GM21723 (cell line): ENCODE data around the gene GRID1.

Experiments
- ATAC-seq: cut with Tn5 transposase; IDR thresholded peaks from one replicate; pipeline ENCODE4 v1.9.1; 2021; ENCODE audit warnings: mild to moderate bottlenecking, moderate library complexity; ENCODE audit not compliant: unreplicated experiment

Gene GRID1

DNA sequence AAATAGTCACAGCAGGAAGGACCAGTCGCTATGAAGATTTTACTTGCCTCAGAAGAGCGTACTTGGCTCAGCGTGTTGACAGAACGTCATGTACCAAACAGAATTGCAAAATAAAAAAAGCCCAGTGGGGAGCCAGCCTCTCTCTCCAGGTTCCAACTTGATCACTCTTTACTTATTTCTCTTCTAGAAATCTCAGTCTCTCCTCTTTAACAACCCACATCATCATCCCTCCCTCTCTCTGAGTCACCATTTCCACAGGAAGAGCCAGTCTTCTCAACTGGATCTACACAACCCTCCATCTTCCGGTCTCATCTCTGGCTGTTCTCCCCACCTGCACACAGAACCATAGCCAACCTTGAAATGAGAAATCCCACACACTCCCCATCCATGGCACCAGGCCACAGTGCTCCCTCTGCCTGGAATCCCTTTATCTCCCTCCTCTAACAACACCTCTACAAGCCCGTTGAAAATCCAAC, 718.3 kb downstream of the GRID1 start:
- ATAC-seq = no peak

- ATAC-seq = no peak
These were observed 718.9 kb downstream of the GRID1 start for GRCh38 chr10:85647741-85648140.

- ATAC-seq = no peak
These were observed 720.5 kb downstream of the GRID1 start for GRCh38 chr10:85645926-85646711.

- ATAC-seq = no peak
These were observed 721.5 kb downstream of the GRID1 start for GRCh38 chr10:85645053-85645452.

DNA sequence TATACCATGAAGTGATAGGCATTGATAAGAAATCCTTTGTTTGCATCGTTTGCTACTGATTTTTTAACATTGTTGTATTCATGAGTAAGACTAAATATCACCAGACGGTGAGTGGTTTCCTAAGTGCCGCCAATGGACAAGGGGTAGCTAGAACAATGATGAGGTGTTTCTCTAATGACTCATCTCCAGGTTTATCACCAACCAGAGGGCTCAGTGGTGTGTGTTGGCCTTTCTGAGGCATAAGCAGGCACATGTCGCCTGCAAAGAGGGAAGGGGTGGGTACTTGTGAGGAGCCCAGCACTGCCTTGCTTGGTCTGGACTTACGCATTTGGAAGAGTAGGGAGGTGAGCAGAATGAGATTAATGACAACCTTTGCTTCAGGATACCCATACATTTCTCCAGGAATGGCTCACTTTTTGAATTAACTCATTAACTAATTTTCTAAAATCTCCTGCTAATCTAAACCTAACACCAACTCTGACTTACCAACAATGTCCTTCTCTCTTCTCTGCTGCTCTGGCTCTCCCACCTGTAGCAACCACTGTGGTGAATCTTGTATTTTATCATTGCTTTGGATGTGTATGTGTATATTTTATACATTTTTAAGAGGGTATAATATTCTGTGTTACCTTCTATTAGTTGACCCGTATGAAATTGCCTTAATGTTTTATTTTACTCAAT, 722.6 kb downstream of the GRID1 start:
- ATAC-seq = no peak

DNA sequence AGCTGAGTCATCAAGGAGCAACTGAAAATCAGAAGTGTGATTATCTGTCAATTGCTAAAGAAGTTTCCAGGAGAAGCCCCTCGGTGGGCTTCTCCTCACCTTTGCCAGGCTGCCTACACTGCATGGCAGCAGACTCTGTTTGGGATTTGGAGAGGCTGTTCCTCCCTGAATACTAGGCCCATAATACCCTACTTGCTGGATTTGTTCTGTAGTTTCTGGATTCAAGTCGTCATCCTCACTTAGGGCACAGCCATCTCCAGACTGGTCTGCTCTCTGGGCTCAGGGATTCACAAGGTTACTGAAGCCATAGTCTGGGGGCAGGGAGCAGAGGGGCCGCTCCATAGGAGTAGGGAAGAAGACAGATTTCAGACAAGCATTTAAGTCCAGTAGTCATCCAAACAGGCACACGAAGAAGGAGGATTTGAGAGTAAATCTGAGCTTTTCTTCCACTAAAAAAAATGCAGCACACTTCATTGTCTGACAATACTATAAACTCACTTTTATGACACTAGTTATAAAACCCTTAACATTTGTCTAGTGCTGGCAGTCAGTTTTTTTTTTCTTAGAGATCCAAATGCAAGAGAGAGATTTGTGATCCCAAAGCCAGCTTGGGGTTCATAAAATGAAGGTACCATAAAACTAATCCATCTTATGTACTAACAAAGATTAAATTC, 723.3 kb downstream of the GRID1 start:
- ATAC-seq = no peak

- ATAC-seq = no peak
These were observed 724.0 kb downstream of the GRID1 start for GRCh38 chr10:85642421-85643170.

- ATAC-seq = no peak
These were observed 724.5 kb downstream of the GRID1 start for GRCh38 chr10:85642082-85642420.

- no peak for ATAC-seq
These were observed 725.1 kb downstream of the GRID1 start for GRCh38 chr10:85641479-85642009.

DNA sequence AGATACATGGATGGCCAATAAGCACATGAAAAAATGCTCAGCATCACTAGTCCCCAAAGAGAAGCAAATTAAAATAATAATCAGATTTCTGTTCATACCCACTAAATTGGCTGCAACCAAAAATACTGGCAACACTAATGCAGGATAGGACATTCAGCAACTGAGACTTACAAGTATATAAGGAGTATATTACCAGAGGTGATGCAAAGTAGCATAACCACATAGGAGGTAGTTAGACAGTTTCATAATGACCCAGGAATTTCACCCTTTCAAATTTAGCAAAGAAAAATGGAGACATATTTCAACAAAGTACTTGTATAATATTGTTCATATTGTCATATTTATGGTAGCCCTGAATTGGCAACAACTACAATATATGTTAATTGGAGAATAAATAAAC, 727.8 kb downstream of the GRID1 start:
- peak; percentile 56 for ATAC-seq

GRCh38 chr10:85635650-85636049, 730.9 kb downstream of the GRID1 start:
- ATAC-seq = no peak

DNA sequence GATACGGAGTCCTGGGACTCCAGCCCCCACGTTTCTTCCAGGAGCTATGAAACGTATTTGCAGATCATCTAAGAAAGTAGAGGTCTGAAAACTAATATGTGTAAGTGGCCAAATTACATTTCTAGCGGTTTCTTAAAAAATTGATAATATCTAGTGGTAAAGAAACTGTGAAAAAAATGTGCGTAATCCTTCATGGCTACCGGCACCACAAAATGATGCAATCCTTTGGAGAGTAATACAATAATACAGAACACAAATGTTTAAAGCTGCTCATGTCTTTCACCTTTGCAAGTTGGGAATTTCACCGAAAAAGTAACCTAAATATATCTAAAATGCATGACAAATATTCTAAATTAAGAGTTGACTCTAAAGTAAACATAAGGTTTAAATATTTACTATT, 742.1 kb downstream of the GRID1 start:
- ATAC-seq = no peak

GRCh38 chr10:85623758-85624157, 742.8 kb downstream of the GRID1 start:
- ATAC-seq = no peak

- no peak for ATAC-seq
These were observed 743.3 kb downstream of the GRID1 start for GRCh38 chr10:85623342-85623741.

DNA sequence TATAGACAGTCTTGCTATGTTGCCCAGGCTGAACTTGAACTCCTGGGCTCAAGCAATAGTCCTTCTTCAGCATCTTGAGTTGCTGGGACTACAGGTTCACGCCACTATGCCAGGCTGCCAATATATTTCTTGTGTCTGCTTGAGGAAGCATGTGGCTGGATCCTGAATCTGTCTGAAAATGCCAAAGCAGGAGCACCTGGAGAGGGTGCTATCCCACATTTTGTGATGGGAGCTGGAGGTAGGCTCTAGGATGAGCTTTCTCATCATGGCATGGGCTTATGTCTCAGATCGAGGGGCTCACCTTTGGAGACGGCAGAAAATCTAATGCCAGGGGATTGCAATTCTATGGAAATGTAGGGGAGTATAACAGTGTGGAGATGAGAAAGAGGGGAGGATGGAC, 744.2 kb downstream of the GRID1 start:
- ATAC-seq = no peak

DNA sequence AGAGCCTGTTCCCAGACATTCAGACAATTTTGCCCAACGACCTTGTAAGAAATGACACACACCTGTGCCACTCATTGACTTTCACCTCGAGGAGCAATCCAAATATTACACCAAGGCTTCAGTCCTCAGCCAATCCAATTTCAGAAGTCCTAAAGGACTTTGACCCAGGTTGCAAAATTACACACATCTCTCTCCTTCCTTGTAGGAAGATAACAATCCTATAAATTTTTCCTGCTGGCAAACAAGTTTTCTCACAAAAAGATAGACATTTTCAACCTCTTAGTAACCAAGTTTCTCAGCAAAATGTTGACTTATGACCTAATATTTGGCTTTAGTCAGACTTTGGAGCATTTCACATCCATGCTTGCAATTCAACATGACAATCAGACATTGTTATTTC, 745.0 kb downstream of the GRID1 start:
- no peak for ATAC-seq

- no peak for ATAC-seq
These were observed 745.8 kb downstream of the GRID1 start for GRCh38 chr10:85620807-85621206.

DNA sequence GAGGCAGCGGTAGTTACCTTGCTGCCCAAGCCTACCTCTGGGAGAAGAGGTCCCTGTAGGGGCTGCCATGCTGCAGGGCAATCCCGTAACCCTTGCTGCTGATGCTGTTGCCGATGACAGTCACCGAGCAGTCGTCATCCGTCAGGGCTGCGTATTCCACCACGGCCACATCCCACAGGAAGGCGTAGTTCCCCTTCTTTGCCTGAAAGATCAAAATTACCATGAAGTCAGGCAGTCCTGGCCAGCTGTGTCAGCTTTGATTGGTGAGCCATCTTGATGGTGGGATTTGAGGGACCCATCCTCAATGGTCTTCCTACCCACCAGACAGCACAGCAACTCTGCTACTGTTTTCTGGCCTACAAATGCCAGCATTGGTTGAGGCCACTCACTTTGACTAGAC, 746.8 kb downstream of the GRID1 start:
- no peak for ATAC-seq

DNA sequence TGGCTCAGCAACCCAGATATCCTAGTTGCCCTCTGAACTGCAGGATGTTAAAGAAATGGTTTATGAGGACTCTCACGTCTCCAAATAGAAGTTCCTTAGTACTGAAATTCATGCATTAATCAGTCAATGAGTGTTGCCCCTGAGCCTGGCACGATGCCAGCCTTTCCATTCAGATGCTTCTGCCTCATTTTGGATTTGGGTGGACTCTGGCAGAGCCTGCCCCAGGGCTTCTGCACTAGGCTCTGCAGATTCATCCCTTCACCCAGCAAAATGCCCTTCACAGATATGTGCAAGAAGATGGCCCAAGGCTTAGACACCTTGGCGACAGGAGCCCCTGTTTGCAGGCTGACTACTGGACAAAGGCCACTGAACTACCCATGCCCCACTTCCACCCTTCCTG, 747.8 kb downstream of the GRID1 start:
- ATAC-seq = no peak

GRCh38 chr10:85617751-85618546, 748.6 kb downstream of the GRID1 start:
- no peak for ATAC-seq
